GM23338 (cell line): ENCODE data around the gene SART1. TPM values are rescaled to one million over a fixed set of nuclear protein-coding genes. Genes with fewer than 3 reads are reported as not detected.

Experiments used
- ATAC-seq: fragments of 200-7000 bp; cut with Tn5 transposase; 3 replicates; pipeline ENCODE4 v1.9.1; 2020
- DNase-seq: peaks from one replicate; pipeline ENCODE4 v3.0.0-alpha.2; 2015; ENCODE audit warnings: low spot score
- H2AFZ ChIP-seq: fragments of 200-600 bp; sonication (generic); 2 replicates; pipeline ENCODE4 v1.8.0; 2016; ENCODE audit warnings: antibody characterized with exemption, mild to moderate bottlenecking, moderate library complexity
- H3F3A ChIP-seq: fragments of 200-600 bp; sonication (generic); replicated peaks from 2 replicates; pipeline ENCODE4 v1.8.0; 2017; ENCODE audit warnings: antibody characterized with exemption, mixed run types, low read depth
- H3K27ac ChIP-seq: fragments of 200-600 bp; sonication (generic); 2 replicates; pipeline ENCODE4 v1.6.1; 2016; ENCODE audit warnings: low read depth
- H3K27me3 ChIP-seq: fragments of 200-600 bp; sonication (generic); 2 replicates; pipeline ENCODE4 v1.8.0; 2016; ENCODE audit warnings: mild to moderate bottlenecking, mixed run types, moderate library complexity; ENCODE audit not compliant: insufficient read depth
- H3K36me3 ChIP-seq: fragments of 200-600 bp; sonication (generic); 2 replicates; pipeline ENCODE4 v1.8.0; 2016; ENCODE audit warnings: mild to moderate bottlenecking; ENCODE audit not compliant: insufficient read depth
- H3K4me1 ChIP-seq: fragments of 200-600 bp; sonication (generic); 2 replicates; pipeline ENCODE4 v1.8.0; 2016; ENCODE audit warnings: mild to moderate bottlenecking, moderate library complexity; ENCODE audit not compliant: insufficient read depth
- H3K4me2 ChIP-seq: fragments of 200-600 bp; sonication (generic); 2 replicates; pipeline ENCODE4 v1.7.1; 2017; ENCODE audit warnings: mixed run types
- H3K4me3 ChIP-seq: fragments of 200-600 bp; sonication (generic); 2 replicates; pipeline ENCODE4 v1.6.1; 2016; ENCODE audit warnings: mixed run types
- H3K79me2 ChIP-seq: fragments of 200-600 bp; sonication (generic); replicated peaks from 2 replicates; pipeline ENCODE4 v1.8.0; 2017; ENCODE audit warnings: mild to moderate bottlenecking; ENCODE audit not compliant: insufficient read depth
- H3K9me2 ChIP-seq: fragments of 200-600 bp; sonication (generic); 2 replicates; pipeline ENCODE4 v1.8.0; 2017; ENCODE audit not compliant: insufficient read depth
- H4K20me1 ChIP-seq: fragments of 200-600 bp; sonication (generic); replicated peaks from 2 replicates; pipeline ENCODE4 v1.8.0; 2017; ENCODE audit warnings: mild to moderate bottlenecking; ENCODE audit not compliant: insufficient read depth
- H3K27ac Mint-ChIP-seq: 2 replicates; pipeline ENCODE4 v1.8.0; 2020; ENCODE audit warnings: inconsistent platforms, mild to moderate bottlenecking, moderate library complexity, mixed read lengths
- H3K27me3 Mint-ChIP-seq: 3 replicates; pipeline ENCODE4 v1.8.0; 2022; ENCODE audit warnings: low read depth, mild to moderate bottlenecking, moderate library complexity, mixed read lengths, inconsistent platforms; ENCODE audit not compliant: insufficient read depth, poor library complexity
- H3K36me3 Mint-ChIP-seq: 3 replicates; pipeline ENCODE4 v1.8.0; 2021; ENCODE audit warnings: low read depth, mild to moderate bottlenecking, inconsistent platforms, moderate library complexity, mixed read lengths
- H3K4me1 Mint-ChIP-seq: 3 replicates; pipeline ENCODE4 v1.8.0; 2020; ENCODE audit warnings: mild to moderate bottlenecking, inconsistent platforms, mixed read lengths
- H3K4me3 Mint-ChIP-seq: 3 replicates; pipeline ENCODE4 v1.8.0; 2021; ENCODE audit warnings: moderate library complexity, mild to moderate bottlenecking, inconsistent platforms, mixed read lengths
- H3K9me3 Mint-ChIP-seq: 3 replicates; pipeline ENCODE4 v1.8.0; 2020; ENCODE audit warnings: moderate library complexity, mild to moderate bottlenecking, inconsistent platforms, mixed read lengths
- CREB1 ChIP-seq: fragments of 250-450 bp; sonication (Bioruptor Pico); IDR thresholded peaks from 2 replicates; pipeline ENCODE4 v1.5.0; 2020; ENCODE audit warnings: low read depth, mild to moderate bottlenecking, moderate library complexity
- EZH2 ChIP-seq: fragments of 200-600 bp; sonication (generic); IDR thresholded peaks from one replicate; pipeline ENCODE4 v1.8.0; 2017; ENCODE audit warnings: antibody characterized with exemption, mild to moderate bottlenecking, low read depth; ENCODE audit not compliant: unreplicated experiment
- EZH2phosphoT487 ChIP-seq: fragments of 200-600 bp; sonication (generic); IDR thresholded peaks from one replicate; pipeline ENCODE4 v1.8.1; 2018; ENCODE audit warnings: antibody characterized with exemption; ENCODE audit not compliant: unreplicated experiment
- JUNB ChIP-seq: IDR thresholded peaks from one replicate; pipeline ENCODE4 v1.6.1; 2016; ENCODE audit warnings: antibody characterized with exemption; ENCODE audit not compliant: unreplicated experiment
- POLR2AphosphoS5 ChIP-seq: IDR thresholded peaks from 2 replicates; pipeline ENCODE4 v1.6.1; 2016; ENCODE audit warnings: antibody characterized with exemption, low read depth
- REST ChIP-seq: IDR thresholded peaks from one replicate; pipeline ENCODE4 v1.6.1; 2018; ENCODE audit warnings: antibody characterized with exemption; ENCODE audit not compliant: unreplicated experiment
- STAT1 ChIP-seq: IDR thresholded peaks from one replicate; pipeline ENCODE4 v1.6.1; 2016; ENCODE audit warnings: antibody characterized with exemption; ENCODE audit not compliant: unreplicated experiment
- ZNF114 ChIP-seq: fragments of 250-450 bp; sonication (Bioruptor Pico); IDR thresholded peaks from 2 replicates; pipeline ENCODE4 v1.5.0; 2020; ENCODE audit warnings: mild to moderate bottlenecking, moderate library complexity
- ZNF462 ChIP-seq: fragments of 250-450 bp; sonication (Bioruptor Pico); IDR thresholded peaks from 2 replicates; pipeline ENCODE4 v1.5.0; 2020; ENCODE audit warnings: mild to moderate bottlenecking, moderate library complexity
- polyA plus RNA-seq: library from polyadenylated mRNA; unstranded; fragments of >200 nt; fragmentation: Nextera tagmentation; extraction: Ambion mirVana; gene quantifications from 2 replicates; pipeline ENCODE4 v1.2.1, GENCODE V29; 2016
- total RNA-seq: library from RNA; depleted of rRNA; stranded (reverse); fragments of >200 nt; shearing (Covaris generic); gene quantifications from 2 replicates; pipeline ENCODE4 v1.2.3, GENCODE V29; 2014

Gene SART1
- total and polyA plus RNA-seq, 2 experiments from 2014 or later, result 43.9 to 91.0 TPM

- Mint-ChIP-seq H3K27ac (peak overlapping the region; percentile 81), H3K4me3 (no peak overlapping the region; the same call in 2 of the 3 replicates), H3K27me3 (peaks cover 22% of the 10 kb centered on the region), H3K36me3 (peaks cover 35% of the 10 kb centered on the region), H3K9me3 (no peaks in the 10 kb centered on the region), H3K4me1 (peaks cover 22% of the 10 kb centered on the region)
- no peak overlapping the region for H2AFZ ChIP-seq
- H3K27me3 ChIP-seq, result peaks cover 7% of the 10 kb centered on the region
- H3K4me2 ChIP-seq, result no peak overlapping the region
- peaks cover 7% of the 10 kb centered on the region; the same call in 1 of the 2 replicates for H4K20me1 ChIP-seq
- peaks cover 19% of the 10 kb centered on the region; the same call in 1 of the 2 replicates for H3F3A ChIP-seq
- H3K4me1 ChIP-seq, result peaks cover 14% of the 10 kb centered on the region; the same call in 1 of the 2 replicates
- no peak for ATAC-seq
- TF ChIP-seq JUNB (no peak), ZNF114 (no peak), EZH2phosphoT487 (no peak), POLR2AphosphoS5 (no peak), CREB1 (no peak), REST (no peak), EZH2 (no peak)
- no peak overlapping the region for H3K4me3 ChIP-seq
- no peak overlapping the region for H3K27ac ChIP-seq
- peaks cover 23% of the 10 kb centered on the region for H3K79me2 ChIP-seq
- DNase-seq, result no peak
- peaks cover 7% of the 10 kb centered on the region; the same call in 1 of the 2 replicates for H3K36me3 ChIP-seq
- no peaks in the 10 kb centered on the region for H3K9me2 ChIP-seq
Observed at GRCh38 chr11:66006134-66006890, 44.8 kb downstream of the SART1 start.

GRCh38 chr11:66006891-66007176 lies 45.3 kb downstream of the SART1 start:
- Mint-ChIP-seq H3K36me3 (peaks cover 34% of the 10 kb centered on the region), H3K4me3 (no peak overlapping the region; the same call in 2 of the 3 replicates), H3K4me1 (peaks cover 22% of the 10 kb centered on the region), H3K27me3 (peaks cover 24% of the 10 kb centered on the region), H3K9me3 (no peaks in the 10 kb centered on the region), H3K27ac (peak overlapping the region; percentile 81; the same call in 1 of the 2 replicates)
- ATAC-seq, result no peak
- H3K4me2 ChIP-seq, result no peak overlapping the region
- H3K79me2 ChIP-seq, result peaks cover 18% of the 10 kb centered on the region
- no peak for DNase-seq
- no peaks in the 10 kb centered on the region for H3K9me2 ChIP-seq
- H3K27ac ChIP-seq, result no peak overlapping the region
- H3K4me1 ChIP-seq, result peaks cover 14% of the 10 kb centered on the region; the same call in 1 of the 2 replicates
- H3F3A ChIP-seq, result peaks cover 16% of the 10 kb centered on the region; the same call in 1 of the 2 replicates
- peaks cover 12% of the 10 kb centered on the region for H3K27me3 ChIP-seq
- H3K36me3 ChIP-seq, result peaks cover 7% of the 10 kb centered on the region; the same call in 1 of the 2 replicates
- H3K4me3 ChIP-seq, result no peak overlapping the region
- H4K20me1 ChIP-seq, result peaks cover 7% of the 10 kb centered on the region; the same call in 1 of the 2 replicates
- TF ChIP-seq ZNF462 (CRISPR knock-in tag), result no peak
- no peak for TF ChIP-seq STAT1
- no peak overlapping the region for H2AFZ ChIP-seq
